Heart left ventricle (tissue), 16 donors: ENCODE data around the gene UBE2V1. TPM values are rescaled to one million over a fixed set of nuclear protein-coding genes. Genes with fewer than 3 reads are reported as not detected.

Experiments used
- ATAC-seq, 4 donors: fragments of 200-7000 bp; cut with Tn5 transposase; one replicate each; pipeline ENCODE4 v1.9.1; 2020 to 2022; ENCODE audit warnings: moderate library complexity in 4 of 4, mild to moderate bottlenecking in 3 of 4, moderate number of reproducible peaks in 1 of 4
- DNase-seq, 5 donors: peaks; one replicate each; pipeline ENCODE4 v3.0.0-alpha.2; 2020
- H3K27ac ChIP-seq, 12 donors: fragments of 200-600 bp; sonication (generic) in 4 of 12; one replicate each; pipeline versions ENCODE4 v1.5.0 to v1.8.0; 2016 to 2022; ENCODE audit warnings: mild to moderate bottlenecking in 2 of 12
- H3K27me3 ChIP-seq, 9 donors: fragments of 200-600 bp; sonication (generic) in 2 of 9; one replicate each; pipeline versions ENCODE4 v1.5.1 to v1.8.0; 2016 to 2022; ENCODE audit warnings: mild to moderate bottlenecking in 3 of 9
- H3K36me3 ChIP-seq, 9 donors: fragments of 200-600 bp; sonication (generic) in 2 of 9; one replicate each; pipeline versions ENCODE4 v1.5.0 to v1.8.0; 2018 to 2022; ENCODE audit warnings: mild to moderate bottlenecking in 2 of 9
- H3K4me1 ChIP-seq, 12 donors: fragments of 200-600 bp; sonication (generic) in 4 of 12; one replicate each; pipeline versions ENCODE4 v1.5.0 to v1.8.0; 2016 to 2022; ENCODE audit warnings: mild to moderate bottlenecking in 3 of 12
- H3K4me3 ChIP-seq, 12 donors: fragments of 200-600 bp; sonication (generic) in 4 of 12; one replicate each; pipeline versions ENCODE4 v1.5.0 to v1.8.0; 2017 to 2022; ENCODE audit warnings: mild to moderate bottlenecking in 9 of 12, moderate library complexity in 4 of 12
- H3K9me3 ChIP-seq, 12 donors: fragments of 200-600 bp; sonication (generic) in 4 of 12; one replicate each; pipeline versions ENCODE4 v1.5.0 to v1.8.0; 2016 to 2022; ENCODE audit warnings: mild to moderate bottlenecking in 1 of 12
- CTCF ChIP-seq, 12 donors: fragments of 200-600 bp; sonication (generic) in 4 of 12; IDR thresholded peaks; one replicate each; pipeline versions ENCODE4 v1.5.0 to v1.8.0; 2018 to 2022; ENCODE audit warnings: antibody characterized with exemption in 12 of 12, mild to moderate bottlenecking in 5 of 12
- POLR2A ChIP-seq, 2 donors: fragments of 450-650 bp; IDR thresholded peaks; one replicate each; pipeline ENCODE4 v1.6.1; 2017; ENCODE audit warnings: antibody characterized with exemption in 2 of 2, mild to moderate bottlenecking in 2 of 2, moderate library complexity in 2 of 2
- WGBS, 4 donors: extraction: QIAGEN DNeasy Blood & Tissue Kit in 2 of 4; methylation state at CpG; one replicate each; pipeline versions ENCODE4 v1.1.5 to v1.1.7; 2013 to 2018; 5-methylcytosine and 5-hydroxymethylcytosine counted together
- intact Hi-C, 10 donors: fragments of 100-400 bp; cut with DNase I; formaldehyde crosslinking; loops; one replicate each; pipeline versions ENCODE4 v1.11.1 to v1.14.2; 2022
- polyA plus RNA-seq, 2 donors: library from polyadenylated mRNA; stranded (reverse); fragments of 200-250 nt; gene quantifications; one replicate each; pipeline ENCODE4 v1.2.3, GENCODE V29; 2013
- total RNA-seq, 9 donors: library from RNA; depleted of rRNA in 2 of 9; stranded (reverse); fragments of >200 nt in 2 of 9; fragmentation: NEBNext Ultra II Directional in 3 of 9; extraction: Animal tissue kit (Norgen Biotek cat#: 25700) in 3 of 9; gene quantifications; one replicate each; pipeline versions ENCODE4 v1.1.0 to v1.2.4, GENCODE V29; 2016 to 2023
- donor health status: ischemic (EF 13 %, LVEDD 7.1; RV severe dilation, severe dysfunction).
- donor health status: healthy with polysubstance abuse.
- donor health status: DM: no; HTN: yes; CAD: no.
- donor health status: DM: no; HTN: no; CAD: no.
- donor health status: ischemic (EF 25% LVEDD 6.9; RV normal size, moderate dysfunction).
- donor health status: ischemic (EF 25% LVEDD 5.7; RV mildly dilated, moderate dysfunction).
- donor health status: healthy.
- donor health status: DM: yes; HTN: yes; CAD: no.
- donor health status: ischemic (EF 35%, LVEDD 5.7; RV mildly dilated, moderate dysfunction).
- donor health status: nonischemic (EF 11% LVEDD 7.7; RV severe dilation, severe dysfunction).
- donor health status: DM: yes; HTN: yes; CAD: no.
- donor health status: PGD.
- donor health status: ischemic (EF 29% LVEDD 5.4; RV normal size, mild dysfunction).
- donor health status: nonischemic (EF 23%, LVEDD 6.1; RV moderate dilation, normal function).

Gene UBE2V1
- total and polyA plus RNA-seq, 11 donors, result 54.2 to 105 (median 78.5) TPM

- Histone ChIP-seq H3K27me3 (no peaks in the 10 kb centered on the region), H3K4me1 (peaks cover 0 to 9% (median 0%) of the 10 kb centered on the region in 12 donors), H3K4me3 (no peak overlapping the region), H3K27ac (no peak overlapping the region), H3K36me3 (no peaks in the 10 kb centered on the region), H3K9me3 (no peaks in the 10 kb centered on the region)
- DNase-seq (no peak), ATAC-seq (no peak)
- WGBS, 4 donors, result 83 to 93% (median 87%) methylated on average over 5 to 6 of the region's 6 CpGs
- TF ChIP-seq POLR2A (IDR thresholded peaks at IDR 0.05) (no peak), CTCF (IDR thresholded peaks at IDR 0.05) (no peak)
- intact Hi-C loops, result no loop called here
These were observed 51.6 kb downstream of the UBE2V1 start for GRCh38 chr20:50061151-50062005.

GRCh38 chr20:50058662-50059402 lies 54.1 kb downstream of the UBE2V1 start:
- ATAC-seq, result peak in 1 of 4 donors; percentile 59
- H3K4me3 ChIP-seq, result no peak overlapping the region
- no peak for DNase-seq
- no peaks in the 10 kb centered on the region for H3K9me3 ChIP-seq
- H3K4me1 ChIP-seq, result peaks cover 0 to 18% (median 10%) of the 10 kb centered on the region in 12 donors
- intact Hi-C loops, result no loop called here
- WGBS, 4 donors, result 62 to 76% (median 68%) methylated on average over 11 of the region's 11 CpGs
- no peaks in the 10 kb centered on the region for H3K27me3 ChIP-seq
- no peak overlapping the region for H3K27ac ChIP-seq
- no peaks in the 10 kb centered on the region for H3K36me3 ChIP-seq
- TF ChIP-seq CTCF (IDR thresholded peaks at IDR 0.05) (no peak), POLR2A (IDR thresholded peaks at IDR 0.05) (no peak)

GRCh38 chr20:50057714-50058053 lies 55.3 kb downstream of the UBE2V1 start:
- Histone ChIP-seq H3K27me3 (no peaks in the 10 kb centered on the region), H3K4me3 (no peak overlapping the region), H3K4me1 (peaks cover 0 to 23% (median 10%) of the 10 kb centered on the region in 12 donors), H3K36me3 (no peaks in the 10 kb centered on the region), H3K9me3 (no peaks in the 10 kb centered on the region), H3K27ac (no peak overlapping the region)
- no peak for DNase-seq
- intact Hi-C loops, result no loop called here
- TF ChIP-seq CTCF (IDR thresholded peaks at IDR 0.05), result no peak
- no peak for TF ChIP-seq POLR2A (IDR thresholded peaks at IDR 0.05)
- ATAC-seq, result no peak
- WGBS, 4 donors, result 86 to 100% (median 96%) methylated on average over 1 of the region's 1 CpG
